Ishikawa (cell line): ENCODE results near the gene BCDIN3D.

Source experiments
- CEBPB ChIP-seq: IDR thresholded peaks from 2 replicates; pipeline ENCODE4 v1.6.1; 2012
- CREB1 ChIP-seq: IDR thresholded peaks from 2 replicates; pipeline ENCODE4 v1.6.1; 2012; ENCODE audit warnings: low read depth
- EGR1 ChIP-seq: IDR thresholded peaks from 2 replicates; pipeline ENCODE4 v1.6.1; 2012
- EP300 ChIP-seq: IDR thresholded peaks from 2 replicates; pipeline ENCODE4 v1.6.1; 2012; ENCODE audit warnings: borderline replicate concordance
- FOXM1 ChIP-seq: IDR thresholded peaks from 2 replicates; pipeline ENCODE4 v1.6.1; 2012; ENCODE audit warnings: low read depth, borderline replicate concordance
- NFIC ChIP-seq: IDR thresholded peaks from 2 replicates; pipeline ENCODE4 v1.6.1; 2012
- RAD21 ChIP-seq: IDR thresholded peaks from 2 replicates; pipeline ENCODE4 v1.6.1; 2012; ENCODE audit warnings: low read depth
- TAF1 ChIP-seq: IDR thresholded peaks from 2 replicates; pipeline ENCODE4 v1.6.1; 2012; ENCODE audit warnings: low read depth, mild to moderate bottlenecking
- TCF12 ChIP-seq: IDR thresholded peaks from 2 replicates; pipeline ENCODE4 v1.6.1; 2012; ENCODE audit warnings: low read depth
- TEAD4 ChIP-seq: IDR thresholded peaks from 2 replicates; pipeline ENCODE4 v1.6.1; 2012
- YY1 ChIP-seq: IDR thresholded peaks from 2 replicates; pipeline ENCODE4 v1.6.1; 2012; ENCODE audit warnings: low read depth
- ZBTB7A ChIP-seq: IDR thresholded peaks from 2 replicates; pipeline ENCODE4 v1.6.1; 2012; ENCODE audit warnings: low read depth
- TF ChIP-seq, protein P1 (sequence below): IDR thresholded peaks from 2 replicates; pipeline ENCODE4 v1.6.1; 2012; ENCODE audit warnings: low read depth, mild to moderate bottlenecking
- TF ChIP-seq, protein P2 (sequence below): IDR thresholded peaks from 2 replicates; pipeline ENCODE4 v1.6.1; 2012
- TF ChIP-seq, protein P3 (sequence below): IDR thresholded peaks from 2 replicates; pipeline ENCODE4 v1.6.1; 2012

The BCDIN3D gene

DNA sequence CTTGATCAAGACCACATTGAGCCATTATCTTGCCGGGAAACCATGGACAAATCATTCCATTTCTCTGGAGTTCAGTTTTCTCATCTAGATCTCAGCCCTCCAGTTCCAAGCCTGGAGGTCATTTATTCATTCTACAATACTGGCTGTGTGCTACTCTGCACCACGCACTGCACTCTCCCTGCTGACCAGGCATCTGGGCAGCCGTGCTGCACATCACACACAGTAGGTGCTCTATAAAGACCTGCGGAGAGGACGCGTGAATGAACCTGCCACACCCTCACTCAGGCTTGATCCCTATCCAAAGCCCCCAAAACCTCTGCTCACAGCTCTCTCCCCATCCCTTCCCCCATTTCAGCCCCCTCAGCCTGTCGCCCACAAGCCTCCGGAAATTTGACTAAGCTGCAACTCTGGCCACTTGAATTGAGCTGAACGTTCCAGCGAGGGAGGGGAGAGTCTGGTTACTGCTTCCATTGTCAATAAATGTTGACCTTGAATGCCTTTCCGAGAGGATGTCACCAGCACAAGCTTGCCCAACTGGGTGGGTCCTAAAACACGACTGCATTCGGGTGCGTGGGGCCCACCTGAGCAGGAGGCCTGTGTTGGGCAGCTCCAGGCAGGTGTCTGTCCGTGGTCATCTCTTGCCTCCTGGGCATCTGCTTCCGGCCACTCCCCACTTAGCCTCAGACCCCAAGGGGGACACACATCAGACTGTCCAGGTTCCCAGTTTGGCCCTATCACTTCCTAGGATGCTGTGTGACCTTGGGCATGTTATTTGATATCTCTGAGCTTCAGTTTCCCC is 43.0 kb upstream of the BCDIN3D start:
- TF ChIP-seq, protein P1, sequence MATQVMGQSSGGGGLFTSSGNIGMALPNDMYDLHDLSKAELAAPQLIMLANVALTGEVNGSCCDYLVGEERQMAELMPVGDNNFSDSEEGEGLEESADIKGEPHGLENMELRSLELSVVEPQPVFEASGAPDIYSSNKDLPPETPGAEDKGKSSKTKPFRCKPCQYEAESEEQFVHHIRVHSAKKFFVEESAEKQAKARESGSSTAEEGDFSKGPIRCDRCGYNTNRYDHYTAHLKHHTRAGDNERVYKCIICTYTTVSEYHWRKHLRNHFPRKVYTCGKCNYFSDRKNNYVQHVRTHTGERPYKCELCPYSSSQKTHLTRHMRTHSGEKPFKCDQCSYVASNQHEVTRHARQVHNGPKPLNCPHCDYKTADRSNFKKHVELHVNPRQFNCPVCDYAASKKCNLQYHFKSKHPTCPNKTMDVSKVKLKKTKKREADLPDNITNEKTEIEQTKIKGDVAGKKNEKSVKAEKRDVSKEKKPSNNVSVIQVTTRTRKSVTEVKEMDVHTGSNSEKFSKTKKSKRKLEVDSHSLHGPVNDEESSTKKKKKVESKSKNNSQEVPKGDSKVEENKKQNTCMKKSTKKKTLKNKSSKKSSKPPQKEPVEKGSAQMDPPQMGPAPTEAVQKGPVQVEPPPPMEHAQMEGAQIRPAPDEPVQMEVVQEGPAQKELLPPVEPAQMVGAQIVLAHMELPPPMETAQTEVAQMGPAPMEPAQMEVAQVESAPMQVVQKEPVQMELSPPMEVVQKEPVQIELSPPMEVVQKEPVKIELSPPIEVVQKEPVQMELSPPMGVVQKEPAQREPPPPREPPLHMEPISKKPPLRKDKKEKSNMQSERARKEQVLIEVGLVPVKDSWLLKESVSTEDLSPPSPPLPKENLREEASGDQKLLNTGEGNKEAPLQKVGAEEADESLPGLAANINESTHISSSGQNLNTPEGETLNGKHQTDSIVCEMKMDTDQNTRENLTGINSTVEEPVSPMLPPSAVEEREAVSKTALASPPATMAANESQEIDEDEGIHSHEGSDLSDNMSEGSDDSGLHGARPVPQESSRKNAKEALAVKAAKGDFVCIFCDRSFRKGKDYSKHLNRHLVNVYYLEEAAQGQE, result no peak
- TF ChIP-seq EP300, result no peak
- TF ChIP-seq, protein P2, sequence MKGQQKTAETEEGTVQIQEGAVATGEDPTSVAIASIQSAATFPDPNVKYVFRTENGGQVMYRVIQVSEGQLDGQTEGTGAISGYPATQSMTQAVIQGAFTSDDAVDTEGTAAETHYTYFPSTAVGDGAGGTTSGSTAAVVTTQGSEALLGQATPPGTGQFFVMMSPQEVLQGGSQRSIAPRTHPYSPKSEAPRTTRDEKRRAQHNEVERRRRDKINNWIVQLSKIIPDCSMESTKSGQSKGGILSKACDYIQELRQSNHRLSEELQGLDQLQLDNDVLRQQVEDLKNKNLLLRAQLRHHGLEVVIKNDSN, result no peak
- no peak for TF ChIP-seq CEBPB
- no peak for TF ChIP-seq EGR1
- TF ChIP-seq ZBTB7A, result no peak
- no peak for TF ChIP-seq TEAD4
- TF ChIP-seq, protein P3, sequence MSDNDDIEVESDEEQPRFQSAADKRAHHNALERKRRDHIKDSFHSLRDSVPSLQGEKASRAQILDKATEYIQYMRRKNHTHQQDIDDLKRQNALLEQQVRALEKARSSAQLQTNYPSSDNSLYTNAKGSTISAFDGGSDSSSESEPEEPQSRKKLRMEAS, result no peak
- no peak for TF ChIP-seq TAF1
- no peak for TF ChIP-seq CREB1
- no peak for TF ChIP-seq RAD21
- no peak for TF ChIP-seq NFIC
- TF ChIP-seq FOXM1, result no peak
- TF ChIP-seq YY1, result no peak
- no peak for TF ChIP-seq TCF12

DNA sequence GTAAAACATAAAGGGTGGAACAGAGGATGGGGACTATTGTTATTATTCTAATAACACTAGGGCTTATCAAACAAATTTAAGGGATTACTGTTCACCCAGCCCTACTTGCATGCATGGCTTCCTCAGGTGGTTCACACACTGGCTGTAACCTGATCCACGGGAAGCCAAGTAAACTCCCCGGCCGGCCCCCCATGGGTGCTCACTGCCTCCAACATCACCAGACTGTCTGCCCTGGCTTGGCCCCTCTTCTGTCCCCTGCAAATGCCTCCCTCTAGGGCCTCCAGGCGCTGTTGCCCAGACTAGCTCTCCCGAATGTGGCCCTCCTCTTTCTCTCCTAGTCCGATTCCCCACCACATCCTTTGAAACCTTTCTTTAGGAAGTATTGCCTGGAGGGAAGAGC is 42.2 kb upstream of the BCDIN3D start:
- TF ChIP-seq YY1, result no peak
- no peak for TF ChIP-seq TEAD4

DNA sequence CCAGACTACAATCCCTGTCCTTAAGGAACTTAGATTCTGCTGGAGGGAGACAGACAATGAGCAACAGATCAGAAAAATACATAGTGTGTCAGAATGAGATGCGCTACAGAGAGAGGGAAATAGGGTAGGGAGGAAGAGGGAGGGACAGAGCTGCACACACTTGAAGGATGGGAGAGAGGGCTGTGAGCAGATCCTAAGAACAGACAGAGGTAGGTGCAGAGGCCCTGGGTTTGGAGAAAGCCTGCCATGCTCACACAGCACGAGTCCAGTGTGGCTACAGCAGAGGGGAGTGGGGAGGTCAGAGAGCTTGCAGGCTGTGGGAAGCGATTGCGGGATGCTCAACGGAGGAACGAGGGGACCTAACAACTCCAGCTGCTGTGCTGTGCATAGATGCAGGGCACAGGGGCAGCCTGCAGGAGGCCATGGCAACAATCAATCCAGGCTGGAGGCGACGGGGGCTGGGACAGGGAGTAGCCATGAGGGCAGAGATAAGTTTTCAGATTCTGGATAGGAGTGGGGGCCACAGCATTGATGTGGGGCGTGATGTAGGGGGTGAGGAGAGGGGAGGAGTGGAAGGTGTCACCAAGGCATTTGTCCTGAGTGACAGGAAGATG is 40.1 kb upstream of the BCDIN3D start:
- TF ChIP-seq RAD21 (no peak), CEBPB (no peak), EGR1 (no peak)

DNA sequence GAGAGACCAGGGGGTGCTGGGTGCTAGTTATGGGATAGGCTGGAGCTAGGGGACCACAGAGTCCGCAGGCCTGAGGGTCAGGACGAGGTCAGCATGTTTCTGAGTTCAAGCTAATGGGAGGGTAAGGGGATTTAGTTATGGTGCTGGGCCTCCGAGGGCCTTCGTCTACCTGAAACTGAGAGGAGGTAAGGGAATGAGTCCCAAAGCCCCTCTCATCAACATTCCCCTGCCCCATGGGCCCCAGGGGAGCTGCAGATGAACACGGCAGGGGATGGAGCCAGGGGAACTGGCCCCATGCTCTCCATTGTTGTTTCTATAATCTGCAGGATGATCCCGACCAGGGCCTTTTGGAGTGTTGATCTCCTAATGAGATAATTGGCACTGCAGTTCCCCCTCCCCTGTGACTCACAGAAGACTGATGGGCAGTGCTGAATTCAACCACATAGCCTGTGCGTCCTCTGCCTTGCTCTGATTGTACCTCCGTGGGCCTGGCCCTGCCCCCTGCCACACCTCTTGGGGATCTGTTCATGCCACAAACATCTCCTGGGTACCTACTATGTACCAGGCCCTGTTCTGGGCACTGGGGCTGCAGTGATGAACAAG is 39.4 kb upstream of the BCDIN3D start:
- no peak for TF ChIP-seq TEAD4
- TF ChIP-seq TCF12, result no peak
- no peak for TF ChIP-seq ZBTB7A
- TF ChIP-seq FOXM1, result no peak
- no peak for TF ChIP-seq EP300
- no peak for TF ChIP-seq RAD21
- TF ChIP-seq YY1, result no peak
- TF ChIP-seq, protein P2, result no peak
- no peak for TF ChIP-seq NFIC
- TF ChIP-seq TAF1, result no peak
- TF ChIP-seq, protein P1, result no peak
- TF ChIP-seq, protein P3, result no peak
- TF ChIP-seq CREB1, result no peak
- no peak for TF ChIP-seq EGR1

DNA sequence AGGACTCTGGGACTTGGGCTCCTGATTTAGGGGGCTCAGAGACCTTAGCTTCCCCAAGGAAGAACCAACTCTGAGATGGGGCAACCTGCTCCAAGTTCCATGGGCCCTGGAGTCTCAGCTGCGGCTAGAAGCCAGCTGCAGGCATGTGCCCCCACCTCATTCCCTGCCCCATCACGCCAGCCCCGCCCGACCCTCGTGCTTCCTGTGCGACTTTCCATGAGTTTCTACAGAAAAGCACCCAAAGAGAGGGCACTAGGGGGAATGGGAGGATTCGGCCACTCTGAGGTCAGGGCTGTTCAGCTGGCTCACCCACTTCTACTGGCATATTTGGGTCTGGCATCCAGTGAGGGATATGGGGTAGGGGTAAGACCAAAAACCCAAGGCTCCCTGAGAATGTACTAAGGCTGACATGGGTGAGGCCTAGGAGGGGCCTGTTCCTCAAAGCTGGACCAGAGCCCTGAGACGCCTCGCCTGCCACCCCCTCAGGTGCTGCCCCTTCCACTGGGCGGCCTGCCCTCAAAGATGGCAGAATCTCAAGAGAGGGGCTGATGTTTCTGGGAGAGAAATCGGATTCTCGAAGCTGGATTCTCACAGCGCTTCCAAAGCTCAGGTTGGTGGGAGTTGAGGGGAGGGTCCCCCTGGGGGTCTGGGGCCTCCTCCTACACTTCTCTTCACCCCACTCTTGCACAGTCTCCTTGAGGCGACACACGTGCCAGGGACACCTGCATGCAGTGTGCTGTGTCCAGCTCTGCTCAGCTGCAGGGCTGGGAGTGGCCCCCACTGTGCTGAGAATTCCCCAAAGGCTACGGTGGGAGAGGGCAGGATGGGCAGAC is 38.7 kb upstream of the BCDIN3D start:
- no peak for TF ChIP-seq NFIC
- no peak for TF ChIP-seq RAD21
- TF ChIP-seq TAF1, result no peak
- TF ChIP-seq EGR1, result no peak
- no peak for TF ChIP-seq CEBPB
- TF ChIP-seq CREB1, result no peak
- no peak for TF ChIP-seq ZBTB7A
- TF ChIP-seq TEAD4, result no peak
- TF ChIP-seq, protein P3, result no peak
- TF ChIP-seq, protein P1, result no peak
- TF ChIP-seq, protein P2, result no peak
- no peak for TF ChIP-seq TCF12
- no peak for TF ChIP-seq EP300
- TF ChIP-seq FOXM1, result no peak
- TF ChIP-seq YY1, result no peak
